Measurements from ENCODE around the gene MDP1.
"Not testable (repeated sequence)": the region's sequence is repeated elsewhere in the genome, so short reads cannot be mapped to it uniquely, and the experiment has no call there.

MDP1 gene

GRCh38 chr14:24250354-24250753 lies 34.5 kb upstream of the MDP1 start:
- DNase-seq, result no peak

- DNase-seq, result no peak
These were observed 33.6 kb upstream of the MDP1 start for GRCh38 chr14:24249230-24250021.

GRCh38 chr14:24247422-24247821 lies 31.6 kb upstream of the MDP1 start:
- no peak for DNase-seq

GRCh38 chr14:24246765-24247212 lies 30.9 kb upstream of the MDP1 start:
- no peak for DNase-seq

- not testable (repeated sequence) for DNase-seq
These were observed 29.5 kb upstream of the MDP1 start for GRCh38 chr14:24245350-24245749.

GRCh38 chr14:24243336-24243836 lies 27.5 kb upstream of the MDP1 start:
- DNase-seq, result no peak

GRCh38 chr14:24241829-24242443 lies 26.1 kb upstream of the MDP1 start:
- peak; percentile 98 for DNase-seq

GRCh38 chr14:24240110-24240918 lies 24.4 kb upstream of the MDP1 start:
- DNase-seq, result no peak

- no peak for DNase-seq
These were observed 22.7 kb upstream of the MDP1 start for GRCh38 chr14:24238527-24239037.

- DNase-seq, result no peak
These were observed 22.3 kb upstream of the MDP1 start for GRCh38 chr14:24238123-24238522.

- DNase-seq, result no peak
These were observed 21.6 kb upstream of the MDP1 start for GRCh38 chr14:24237463-24237955.

GRCh38 chr14:24236689-24237462 lies 21.0 kb upstream of the MDP1 start:
- no peak for DNase-seq

GRCh38 chr14:24235804-24236688 lies 20.2 kb upstream of the MDP1 start:
- DNase-seq, result no peak

- no peak for DNase-seq
These were observed 18.5 kb upstream of the MDP1 start for GRCh38 chr14:24234095-24235005.

GRCh38 chr14:24233538-24233866 lies 17.6 kb upstream of the MDP1 start:
- DNase-seq, result no peak

GRCh38 chr14:24232645-24233537 lies 17.0 kb upstream of the MDP1 start, which contains the start of gene GMPR2:
Gene GMPR2, plus strand, starts transcription at chr14:24232929. Its CDS starts 325 bp downstream, at chr14:24233254.
- no peak for DNase-seq

GRCh38 chr14:24232121-24232644 lies 16.3 kb upstream of the MDP1 start, which contains the start of gene NEDD8:
Gene NEDD8, minus strand, starts transcription at chr14:24232367. Its CDS starts 100 bp downstream, at chr14:24232267.
- peak; percentile 97 for DNase-seq

All from eye (tissue), 1 donor.